A549 (cell line): Measurements from ENCODE around the gene DNAJA1.

Experiments
- CTCF ChIP-seq: fragments of >200 bp; sonication (Bioruptor Twin); formaldehyde crosslinking; IDR thresholded peaks from 3 replicates; pipeline ENCODE4 v1.5.1; 2016
- MAZ ChIP-seq: fragments of 150-350 bp; IDR thresholded peaks from 2 replicates; pipeline ENCODE4 v1.6.1; 2014; ENCODE audit warnings: antibody characterized with exemption, low read depth, low read length, borderline replicate concordance
- MYC ChIP-seq: IDR thresholded peaks from 2 replicates; pipeline ENCODE4 v1.6.1; 2012; ENCODE audit warnings: mild to moderate bottlenecking, inconsistent platforms, low read length, improper control_type of control experiment, borderline replicate concordance
- POLR2A ChIP-seq: IDR thresholded peaks from 2 replicates; pipeline ENCODE4 v1.6.1; 2012; ENCODE audit warnings: mild to moderate bottlenecking, low read length
- RFX5 ChIP-seq: fragments of 450-650 bp; IDR thresholded peaks from 2 replicates; pipeline ENCODE4 v1.7.1; 2014; ENCODE audit warnings: antibody characterized with exemption, mild to moderate bottlenecking, moderate library complexity
- SMC3 ChIP-seq: fragments of >200 bp; sonication (Bioruptor Twin); formaldehyde crosslinking; IDR thresholded peaks from 3 replicates; pipeline ENCODE4 v1.6.1; 2018; ENCODE audit warnings: inconsistent platforms
- TF ChIP-seq, protein P1 (sequence below): fragments of >200 bp; sonication (Bioruptor Twin); formaldehyde crosslinking; IDR thresholded peaks from 3 replicates; pipeline ENCODE4 v1.6.1; 2016
- TF ChIP-seq, protein P2 (sequence below): fragments of 250-450 bp; sonication (Bioruptor Pico); IDR thresholded peaks from 2 replicates; pipeline ENCODE4 v1.5.0; 2021; ENCODE audit warnings: mild to moderate bottlenecking, moderate library complexity, borderline replicate concordance

DNA sequence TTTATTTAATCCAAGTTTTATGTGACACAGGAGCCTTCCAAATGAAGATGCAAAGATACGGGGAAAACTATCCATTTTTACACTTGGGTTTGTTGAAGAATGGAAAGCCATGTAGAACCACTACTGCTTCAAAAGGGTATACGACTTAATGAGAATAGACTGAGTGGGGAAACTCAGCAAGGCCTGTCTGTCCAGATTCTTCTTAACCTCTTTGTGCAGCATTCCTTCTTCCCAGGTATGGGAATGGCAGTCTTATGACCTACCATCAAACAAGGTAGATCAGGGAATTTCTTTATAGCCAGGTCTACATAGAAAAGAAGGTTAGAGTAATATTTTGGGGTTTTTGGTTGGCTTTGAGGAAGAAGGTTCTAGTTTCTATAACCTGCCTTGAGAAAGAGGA is 47.0 kb upstream of the DNAJA1 start:
- TF ChIP-seq RFX5 (no peak), CTCF (no peak), SMC3 (no peak), POLR2A (no peak), MYC (no peak), MAZ (no peak)
- TF ChIP-seq, protein P1, sequence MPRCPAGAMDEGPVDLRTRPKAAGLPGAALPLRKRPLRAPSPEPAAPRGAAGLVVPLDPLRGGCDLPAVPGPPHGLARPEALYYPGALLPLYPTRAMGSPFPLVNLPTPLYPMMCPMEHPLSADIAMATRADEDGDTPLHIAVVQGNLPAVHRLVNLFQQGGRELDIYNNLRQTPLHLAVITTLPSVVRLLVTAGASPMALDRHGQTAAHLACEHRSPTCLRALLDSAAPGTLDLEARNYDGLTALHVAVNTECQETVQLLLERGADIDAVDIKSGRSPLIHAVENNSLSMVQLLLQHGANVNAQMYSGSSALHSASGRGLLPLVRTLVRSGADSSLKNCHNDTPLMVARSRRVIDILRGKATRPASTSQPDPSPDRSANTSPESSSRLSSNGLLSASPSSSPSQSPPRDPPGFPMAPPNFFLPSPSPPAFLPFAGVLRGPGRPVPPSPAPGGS, result no peak
- TF ChIP-seq, protein P2, sequence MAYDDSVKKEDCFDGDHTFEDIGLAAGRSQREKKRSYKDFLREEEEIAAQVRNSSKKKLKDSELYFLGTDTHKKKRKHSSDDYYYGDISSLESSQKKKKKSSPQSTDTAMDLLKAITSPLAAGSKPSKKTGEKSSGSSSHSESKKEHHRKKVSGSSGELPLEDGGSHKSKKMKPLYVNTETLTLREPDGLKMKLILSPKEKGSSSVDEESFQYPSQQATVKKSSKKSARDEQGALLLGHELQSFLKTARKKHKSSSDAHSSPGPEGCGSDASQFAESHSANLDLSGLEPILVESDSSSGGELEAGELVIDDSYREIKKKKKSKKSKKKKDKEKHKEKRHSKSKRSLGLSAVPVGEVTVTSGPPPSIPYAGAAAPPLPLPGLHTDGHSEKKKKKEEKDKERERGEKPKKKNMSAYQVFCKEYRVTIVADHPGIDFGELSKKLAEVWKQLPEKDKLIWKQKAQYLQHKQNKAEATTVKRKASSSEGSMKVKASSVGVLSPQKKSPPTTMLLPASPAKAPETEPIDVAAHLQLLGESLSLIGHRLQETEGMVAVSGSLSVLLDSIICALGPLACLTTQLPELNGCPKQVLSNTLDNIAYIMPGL (CRISPR knock-in tag), result no peak
